NT2/D1 (cell line): ENCODE results near the gene PIGT.
"Not testable (repeated sequence)": the region's sequence is repeated elsewhere in the genome, so short reads cannot be mapped to it uniquely, and the experiment has no call there.

ENCODE experiments used
- DNase-seq: peaks from one replicate; pipeline ENCODE4 v3.0.0-alpha.2; 2011; ENCODE audit warnings: low read depth, low spot score
- H3K27me3 ChIP-seq: 2 replicates; pipeline ENCODE4 v1.6.0; 2011; ENCODE audit warnings: mild to moderate bottlenecking; ENCODE audit not compliant: insufficient read length, insufficient read depth
- H3K36me3 ChIP-seq: 2 replicates; pipeline ENCODE4 v1.6.1; 2011; ENCODE audit warnings: mild to moderate bottlenecking, low read length, mixed read lengths; ENCODE audit not compliant: insufficient read depth, insufficient read length
- H3K4me1 ChIP-seq: 2 replicates; pipeline ENCODE4 v1.5.1; 2011; ENCODE audit not compliant: insufficient read depth, insufficient read length
- H3K4me3 ChIP-seq: 2 replicates; pipeline ENCODE4 v1.5.1; 2011; ENCODE audit warnings: low read depth; ENCODE audit not compliant: insufficient read length
- H3K9ac ChIP-seq: 2 replicates; pipeline ENCODE4 v1.6.0; 2011; ENCODE audit warnings: low read depth; ENCODE audit not compliant: insufficient read length
- H3K9me3 ChIP-seq: 2 replicates; pipeline ENCODE4 v1.5.1; 2011; ENCODE audit warnings: mild to moderate bottlenecking, low read length; ENCODE audit not compliant: insufficient read depth
- SUZ12 ChIP-seq: IDR thresholded peaks from 2 replicates; pipeline ENCODE4 v1.6.1; 2011; ENCODE audit not compliant: insufficient read length, insufficient read depth; ENCODE audit errors: extremely low read depth
- YY1 ChIP-seq: IDR thresholded peaks from 2 replicates; pipeline ENCODE4 v1.6.1; 2011; ENCODE audit not compliant: insufficient read length, insufficient read depth
- ZNF274 ChIP-seq: IDR thresholded peaks from 2 replicates; pipeline ENCODE4 v1.6.1; 2011; ENCODE audit warnings: mild to moderate bottlenecking, low read depth, low read length

Gene PIGT

GRCh38 chr20:45470262-45470931, 54.5 kb downstream of the PIGT start:
- peaks cover 4% of the 10 kb centered on the region for H3K27me3 ChIP-seq
- TF ChIP-seq YY1, result no peak
- TF ChIP-seq SUZ12, result no peak
- TF ChIP-seq ZNF274, result no peak
- peak overlapping the region; percentile 82 for H3K9ac ChIP-seq
- H3K9me3 ChIP-seq, result no peaks in the 10 kb centered on the region
- no peak for DNase-seq
- no peaks in the 10 kb centered on the region for H3K36me3 ChIP-seq
- H3K4me3 ChIP-seq, result peak overlapping the region; percentile 86
- peaks cover 14% of the 10 kb centered on the region for H3K4me1 ChIP-seq

DNA sequence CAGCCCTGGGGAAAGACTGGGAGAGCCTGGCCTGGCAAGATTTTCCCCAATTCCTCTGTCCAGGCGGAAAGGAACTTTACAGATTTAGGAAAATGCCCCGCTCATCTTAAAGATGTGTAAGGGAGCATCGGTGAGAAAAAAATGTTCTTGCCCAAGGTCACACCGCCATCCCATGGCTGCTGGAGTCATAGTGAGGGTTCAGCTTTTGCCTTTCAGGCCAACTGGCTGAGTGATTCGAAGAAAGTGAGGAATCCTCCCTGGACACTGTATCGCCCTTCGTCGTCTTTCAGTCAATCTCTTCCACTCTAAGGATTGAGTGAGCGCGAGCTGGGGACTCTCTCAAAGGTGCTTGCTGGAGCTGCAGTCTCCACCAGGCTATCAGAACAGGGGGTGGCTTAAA, 55.0 kb downstream of the PIGT start:
- Histone ChIP-seq H3K4me1 (peaks cover 14% of the 10 kb centered on the region), H3K4me3 (peak overlapping the region; percentile 86), H3K36me3 (no peaks in the 10 kb centered on the region), H3K9ac (peak overlapping the region; percentile 82), H3K27me3 (peaks cover 4% of the 10 kb centered on the region), H3K9me3 (no peaks in the 10 kb centered on the region)
- TF ChIP-seq ZNF274, result no peak
- no peak for TF ChIP-seq SUZ12
- TF ChIP-seq YY1, result no peak
- DNase-seq, result no peak

DNA sequence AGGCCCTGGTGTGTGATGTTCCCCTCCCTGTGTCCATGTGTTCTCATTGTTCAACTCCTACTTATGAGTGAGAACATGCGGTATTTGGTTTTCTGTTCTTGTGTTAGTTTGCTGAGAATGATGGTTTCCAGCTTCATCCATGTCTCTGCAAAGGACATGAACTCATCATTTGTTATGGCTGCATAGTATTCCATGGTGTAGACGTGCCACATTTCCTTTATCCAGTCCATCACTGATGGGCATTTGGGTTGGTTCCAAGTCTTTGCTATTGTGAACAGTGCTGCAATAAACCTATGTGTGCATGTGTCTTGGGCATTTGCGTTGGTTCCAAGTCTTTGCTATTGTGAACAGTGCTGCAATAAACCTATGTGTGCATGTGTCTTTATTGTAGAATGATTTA, 56.3 kb downstream of the PIGT start:
- not testable (repeated sequence) for H3K4me3 ChIP-seq, H3K27me3 ChIP-seq, H3K36me3 ChIP-seq, H3K9ac ChIP-seq, H3K9me3 ChIP-seq, DNase-seq
- H3K4me1 ChIP-seq, result peaks cover 14% of the 10 kb centered on the region
